ENCODE results near the gene PIPOX.

Gene PIPOX

GRCh38 chr17:29094101-29094708, 51.3 kb downstream of the PIPOX start:
- DNase-seq (ENCODE audit: low read depth in 2 of 3, low spot score in 1 of 3): no peak

- DNase-seq (ENCODE audit: low read depth in 2 of 3, low spot score in 1 of 3): no peak
Observed at GRCh38 chr17:29095439-29095838, 52.5 kb downstream of the PIPOX start.

DNA sequence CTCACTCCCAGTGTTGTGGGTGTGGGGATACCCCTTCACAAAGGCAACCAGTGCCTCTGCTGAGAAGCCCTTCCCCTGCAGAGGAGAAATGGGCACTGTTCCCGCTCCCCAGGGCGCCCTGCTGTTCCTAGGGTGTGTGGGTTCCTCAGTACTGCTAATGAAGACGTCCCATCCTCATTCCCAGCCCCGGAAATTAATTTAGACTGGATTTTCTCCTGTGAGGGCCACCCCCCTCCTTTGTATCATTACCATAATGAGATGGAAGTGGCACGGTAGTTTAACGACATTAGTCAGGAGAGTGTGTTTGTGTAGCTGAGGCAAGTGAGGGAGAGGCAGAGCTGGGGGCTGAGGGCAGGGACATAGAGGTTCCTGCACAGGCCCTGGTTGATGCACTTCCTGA, 53.2 kb downstream of the PIPOX start:
- no peak for DNase-seq (ENCODE audit: low read depth in 2 of 3, low spot score in 1 of 3)

- DNase-seq (ENCODE audit: low read depth in 2 of 3, low spot score in 1 of 3): no peak
Observed at GRCh38 chr17:29099527-29099926, 56.6 kb downstream of the PIPOX start.

GRCh38 chr17:29100296-29100695, 57.4 kb downstream of the PIPOX start:
- DNase-seq (ENCODE audit: low read depth in 2 of 3, low spot score in 1 of 3): no peak

- no peak for DNase-seq (ENCODE audit: low read depth in 2 of 3, low spot score in 1 of 3)
Observed at GRCh38 chr17:29102046-29102445, 59.1 kb downstream of the PIPOX start.

- DNase-seq (ENCODE audit: low read depth in 2 of 3, low spot score in 1 of 3): no peak
Observed at GRCh38 chr17:29102741-29103181, 59.8 kb downstream of the PIPOX start.

DNA sequence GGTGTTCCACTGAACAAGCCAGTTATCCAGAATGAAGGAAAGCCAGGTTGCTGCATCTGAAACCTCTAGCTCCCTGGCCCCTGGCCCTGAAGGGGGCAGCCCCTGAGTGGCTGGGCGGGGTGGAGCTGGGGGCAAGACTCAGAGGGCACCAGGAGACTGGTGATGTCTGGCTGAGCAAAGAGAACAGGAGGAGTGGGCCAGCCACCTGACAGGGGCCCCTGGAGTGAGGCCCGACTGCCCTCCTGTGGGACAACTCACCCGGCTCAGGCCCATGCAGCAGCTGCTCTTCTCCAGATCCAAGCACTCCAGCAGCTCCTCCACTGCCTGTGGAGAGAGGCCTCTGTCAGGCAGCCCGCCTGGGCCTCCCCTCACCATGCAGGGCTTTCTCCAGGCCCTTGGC, 60.4 kb downstream of the PIPOX start:
- no peak for DNase-seq (ENCODE audit: low read depth in 2 of 3, low spot score in 1 of 3)
